Right lobe of liver (tissue), 6 donors: ENCODE measurements around the gene CENPW. TPM values are rescaled to one million over a fixed set of nuclear protein-coding genes. Genes with fewer than 3 reads are reported as not detected.

Source experiments
- ATAC-seq, 4 donors: fragments of 200-7000 bp; cut with Tn5 transposase; one replicate each; pipeline ENCODE4 v1.9.1; 2020; ENCODE audit warnings: mild to moderate bottlenecking in 4 of 4, moderate library complexity in 4 of 4
- DNase-seq, 3 donors: peaks; one replicate each; pipeline ENCODE4 v3.0.0-alpha.2; 2020
- H3K27ac ChIP-seq, 3 donors: fragments of 200-600 bp; one replicate each; pipeline ENCODE4 v1.8.0; 2022
- H3K27me3 ChIP-seq, 2 donors: fragments of 200-600 bp; one replicate each; pipeline ENCODE4 v1.8.0; 2022
- H3K36me3 ChIP-seq, 4 donors: fragments of 200-600 bp; sonication (generic) in 1 of 4; one replicate each; pipeline versions ENCODE4 v1.5.1 to v1.8.0; 2017 to 2022; ENCODE audit warnings: control low read depth in 1 of 4
- H3K4me1 ChIP-seq, 4 donors: fragments of 200-600 bp; sonication (generic) in 1 of 4; one replicate each; pipeline versions ENCODE4 v1.5.1 to v1.8.0; 2017 to 2022; ENCODE audit warnings: control low read depth in 1 of 4
- H3K4me3 ChIP-seq, 3 donors: fragments of 200-600 bp; one replicate each; pipeline ENCODE4 v1.8.0; 2022
- H3K9me3 ChIP-seq, 4 donors: fragments of 200-600 bp; sonication (generic) in 1 of 4; one replicate each; pipeline versions ENCODE4 v1.5.1 to v1.8.0; 2017 to 2022; ENCODE audit warnings: control low read depth in 1 of 4
- POLR2A ChIP-seq: fragments of 450-650 bp; IDR thresholded peaks from one replicate; pipeline ENCODE4 v1.6.1; 2017; ENCODE audit warnings: antibody characterized with exemption, mild to moderate bottlenecking
- WGBS: methylation state at CpG from one replicate; pipeline ENCODE4 v1.1.6; 2018; ENCODE audit warnings: low coverage, low lambda C conversion rate; ENCODE audit not compliant: insufficient coverage; ENCODE audit errors: missing lambda C conversion rate; 5-methylcytosine and 5-hydroxymethylcytosine counted together
- intact Hi-C, 2 donors: fragments of 100-400 bp; cut with DNase I; formaldehyde crosslinking; loops; one replicate each; pipeline versions ENCODE4 v1.11.2 to v1.14.1; 2022
- long read RNA-seq: library from polyadenylated mRNA; unstranded; transcript quantifications from one replicate; pipeline ENCODE4 v2.0.0, GENCODE V29; 2019
- total RNA-seq, 6 experiments: library from RNA; depleted of rRNA in 2 of 6; stranded (reverse); fragments of >200 nt in 2 of 6; fragmentation: NEBNext Ultra II Directional in 3 of 6; extraction: Animal tissue kit (Norgen Biotek cat#: 25700) in 3 of 6; gene quantifications; one replicate each; pipeline versions ENCODE4 v1.1.0 to v1.2.4, GENCODE V29; 2016 to 2023
- TF ChIP-seq, protein P1 (sequence below), 4 donors: fragments of 200-600 bp in 3 of 4; fragments of 450-650 bp in 1 of 4; IDR thresholded peaks; one replicate each; pipeline versions ENCODE4 v1.5.1 to v1.8.0; 2016 to 2022; ENCODE audit warnings: antibody characterized with exemption in 4 of 4, mild to moderate bottlenecking in 2 of 4
- donor health status: DM: no; HTN: yes; CAD: no.
- donor health status: DM: no; HTN: no; CAD: no.
- donor health status: DM: no; HTN: no; CAD: no.
- donor health status: DM: no; HTN: yes; CAD: no.
- donor health status: DM: no; HTN: yes; CAD: no.

The CENPW gene
- 1 to 10 TPM in 4 of 6 experiments, under 1 TPM in 1, not detected in 1; 0.68 to 2.7 (median 1.4) TPM for total RNA-seq
- long read RNA-seq, partial matches to known transcripts: 0 of 1 reads
- long read RNA-seq, other reads (novel, unspliced or antisense): 0 of 1 reads

DNA sequence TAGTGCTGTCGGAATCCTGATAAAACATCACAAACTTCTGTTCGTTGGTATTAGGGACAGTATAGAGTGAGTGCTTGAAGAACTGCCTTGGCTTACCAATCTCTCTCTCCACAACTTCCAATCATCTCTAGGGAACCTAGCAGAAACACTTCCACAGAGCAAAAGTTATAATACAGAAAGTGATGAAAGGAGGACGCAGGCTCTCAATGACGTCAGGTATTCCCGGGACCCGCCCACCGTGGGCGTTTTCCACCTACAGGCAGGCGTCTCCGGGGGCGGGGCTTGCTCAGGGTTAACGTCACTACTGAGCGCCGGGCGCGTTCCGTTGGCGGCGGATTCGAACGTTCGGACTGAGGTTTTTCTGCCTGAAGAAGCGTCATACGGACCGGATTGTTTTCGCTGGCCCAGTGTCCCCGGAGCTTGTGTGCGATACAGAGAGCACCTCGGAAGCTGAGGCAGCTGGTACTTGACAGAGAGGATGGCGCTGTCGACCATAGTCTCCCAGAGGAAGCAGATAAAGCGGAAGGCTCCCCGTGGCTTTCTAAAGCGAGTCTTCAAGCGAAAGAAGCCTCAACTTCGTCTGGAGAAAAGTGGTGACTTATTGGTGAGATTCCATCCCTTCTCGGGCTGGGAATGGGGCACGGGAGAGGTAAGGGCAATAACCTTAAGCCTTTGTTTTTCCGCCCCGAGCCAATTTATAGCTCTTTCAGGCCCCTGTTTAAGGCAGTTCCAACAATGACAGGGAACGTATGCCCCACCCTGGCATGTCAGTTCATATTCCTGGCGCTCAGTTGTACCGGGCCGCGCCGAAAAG, at the start of gene CENPW:
CENPW (plus strand) TSS at position 320 of the 814 bp plus-strand sequence; CDS start at position 479, 159 bp downstream.
- H3K4me1 ChIP-seq: peaks cover 0 to 18% (median 4%) of the 10 kb centered on the region in 4 donors
- no peaks in the 10 kb centered on the region for H3K9me3 ChIP-seq
- H3K27ac ChIP-seq: no peak within 1 kb of the TSS
- TF ChIP-seq, protein P1, sequence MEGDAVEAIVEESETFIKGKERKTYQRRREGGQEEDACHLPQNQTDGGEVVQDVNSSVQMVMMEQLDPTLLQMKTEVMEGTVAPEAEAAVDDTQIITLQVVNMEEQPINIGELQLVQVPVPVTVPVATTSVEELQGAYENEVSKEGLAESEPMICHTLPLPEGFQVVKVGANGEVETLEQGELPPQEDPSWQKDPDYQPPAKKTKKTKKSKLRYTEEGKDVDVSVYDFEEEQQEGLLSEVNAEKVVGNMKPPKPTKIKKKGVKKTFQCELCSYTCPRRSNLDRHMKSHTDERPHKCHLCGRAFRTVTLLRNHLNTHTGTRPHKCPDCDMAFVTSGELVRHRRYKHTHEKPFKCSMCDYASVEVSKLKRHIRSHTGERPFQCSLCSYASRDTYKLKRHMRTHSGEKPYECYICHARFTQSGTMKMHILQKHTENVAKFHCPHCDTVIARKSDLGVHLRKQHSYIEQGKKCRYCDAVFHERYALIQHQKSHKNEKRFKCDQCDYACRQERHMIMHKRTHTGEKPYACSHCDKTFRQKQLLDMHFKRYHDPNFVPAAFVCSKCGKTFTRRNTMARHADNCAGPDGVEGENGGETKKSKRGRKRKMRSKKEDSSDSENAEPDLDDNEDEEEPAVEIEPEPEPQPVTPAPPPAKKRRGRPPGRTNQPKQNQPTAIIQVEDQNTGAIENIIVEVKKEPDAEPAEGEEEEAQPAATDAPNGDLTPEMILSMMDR (IDR thresholded peaks at IDR 0.05): no peak
- TF ChIP-seq POLR2A: no peak
- H3K27me3 ChIP-seq: no peaks in the 10 kb centered on the region
- intact Hi-C loops: no loop called here
- peak; percentile 91 to 92 (median 91) for DNase-seq
- H3K4me3 ChIP-seq: peak within 1 kb of the TSS; percentile 59 to 71 (median 60)
- 0% methylated on average over 28 of the region's 46 CpGs for WGBS
- no peaks in the 10 kb centered on the region for H3K36me3 ChIP-seq
- ATAC-seq: peak; percentile 92 to 98 (median 92)

DNA sequence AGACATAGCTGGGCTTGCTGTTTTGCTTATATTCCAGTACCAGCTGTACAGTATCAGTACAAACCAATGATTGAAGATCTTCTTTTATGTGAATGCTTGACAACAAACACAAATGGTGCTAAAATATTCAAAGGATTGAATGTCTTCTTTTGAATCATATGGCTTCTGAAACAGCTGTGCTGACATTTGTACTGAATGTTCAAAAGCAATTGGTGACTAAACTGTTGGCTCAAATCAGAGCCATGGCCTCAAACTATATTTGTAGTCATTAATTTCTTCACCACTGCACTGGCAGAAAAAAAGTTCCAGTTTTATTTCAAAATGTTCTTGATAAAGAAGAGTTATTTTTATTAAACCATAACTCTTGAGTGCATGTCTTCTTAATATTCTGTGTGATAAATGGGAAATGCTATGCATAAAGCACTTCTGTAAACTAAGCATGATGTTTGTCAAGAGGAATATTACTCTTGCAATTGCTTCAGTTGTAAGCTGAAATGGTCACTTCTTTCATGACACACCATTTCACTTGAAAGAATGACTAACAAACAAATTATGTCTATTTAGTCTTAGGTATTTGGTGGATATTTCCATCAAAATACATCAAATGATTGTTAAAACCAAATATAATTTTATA, 45.9 kb upstream of the CENPW start:
- TF ChIP-seq POLR2A: no peak
- TF ChIP-seq, protein P1 (IDR thresholded peaks at IDR 0.05): no peak
- ATAC-seq: no peak
- no peak overlapping the region for H3K4me3 ChIP-seq
- no peaks in the 10 kb centered on the region for H3K36me3 ChIP-seq
- no peak overlapping the region for H3K27ac ChIP-seq
- H3K9me3 ChIP-seq: no peaks in the 10 kb centered on the region
- no peaks in the 10 kb centered on the region for H3K27me3 ChIP-seq
- no peak for DNase-seq
- intact Hi-C loops: no loop called here
- no peaks in the 10 kb centered on the region for H3K4me1 ChIP-seq

DNA sequence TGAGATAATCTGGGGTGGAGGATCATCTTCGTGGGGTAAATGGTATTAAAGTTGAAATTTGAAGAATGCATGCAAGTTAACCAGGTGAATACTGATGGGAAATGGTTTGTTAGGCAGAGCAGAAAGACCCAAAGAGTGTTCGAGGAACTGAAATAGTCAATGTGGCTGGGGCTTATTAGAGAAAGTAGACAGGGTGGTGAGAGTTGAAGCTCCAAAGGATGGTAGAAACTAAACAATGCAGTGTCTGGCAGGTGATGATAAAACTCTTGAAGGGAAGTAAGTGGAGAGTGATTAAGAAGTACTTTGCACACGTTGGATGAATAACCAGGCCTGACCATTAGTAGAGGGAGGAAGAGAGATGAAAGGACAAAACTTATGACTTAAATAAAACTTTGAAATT, 39.8 kb upstream of the CENPW start:
- TF ChIP-seq POLR2A: no peak
- TF ChIP-seq, protein P1 (IDR thresholded peaks at IDR 0.05): no peak
- DNase-seq (no peak), ATAC-seq (no peak)
- WGBS: 61% methylated on average over 3 of the region's 3 CpGs
- Histone ChIP-seq H3K9me3 (no peaks in the 10 kb centered on the region), H3K27ac (no peak overlapping the region), H3K4me1 (no peaks in the 10 kb centered on the region), H3K36me3 (no peaks in the 10 kb centered on the region), H3K27me3 (no peaks in the 10 kb centered on the region), H3K4me3 (no peak overlapping the region)
- intact Hi-C loops: no loop called here

DNA sequence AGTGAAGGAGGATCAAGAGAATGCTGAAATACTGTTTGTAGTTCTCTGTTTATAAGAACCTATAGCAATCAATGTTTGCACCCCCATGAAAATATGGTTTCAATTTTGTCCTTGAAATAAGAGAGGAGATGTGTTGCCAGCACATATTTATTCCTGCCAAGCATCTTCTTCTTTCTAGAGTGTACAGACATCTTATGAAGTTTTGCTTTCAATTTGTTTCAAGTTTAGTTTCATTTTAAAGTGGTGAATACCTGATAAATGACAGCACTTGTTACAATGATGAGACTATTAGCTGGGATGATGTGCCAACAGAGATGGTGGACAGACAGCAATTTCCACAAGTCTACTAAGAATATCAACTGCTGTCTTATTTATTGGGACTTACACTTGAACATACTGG, 39.2 kb upstream of the CENPW start:
- no peaks in the 10 kb centered on the region for H3K36me3 ChIP-seq
- no peaks in the 10 kb centered on the region for H3K9me3 ChIP-seq
- H3K27me3 ChIP-seq: no peaks in the 10 kb centered on the region
- no peak overlapping the region for H3K27ac ChIP-seq
- no peak overlapping the region for H3K4me3 ChIP-seq
- no peak for TF ChIP-seq POLR2A
- TF ChIP-seq, protein P1 (IDR thresholded peaks at IDR 0.05): no peak
- intact Hi-C loops: no loop called here
- DNase-seq (no peak), ATAC-seq (no peak)
- H3K4me1 ChIP-seq: no peaks in the 10 kb centered on the region
